Measurements from ENCODE around the gene SHANK1.

SHANK1 gene

GRCh38 chr19:50728084-50728737 is 8.6 kb upstream of the SHANK1 start:
- DNase-seq (ENCODE audit: low spot score): peak; percentile 85

- DNase-seq (ENCODE audit: low spot score): no peak
Measured at GRCh38 chr19:50725911-50726230, 6.3 kb upstream of the SHANK1 start.

GRCh38 chr19:50725218-50725910 is 5.8 kb upstream of the SHANK1 start:
- DNase-seq (ENCODE audit: low spot score): no peak

- peak; percentile 96 for DNase-seq (ENCODE audit: low spot score)
Measured at GRCh38 chr19:50724522-50725217, 5.1 kb upstream of the SHANK1 start.

GRCh38 chr19:50723735-50724521 is 4.3 kb upstream of the SHANK1 start:
- no peak for DNase-seq (ENCODE audit: low spot score)

- DNase-seq (ENCODE audit: low spot score): no peak
Measured at GRCh38 chr19:50723069-50723468, 3.5 kb upstream of the SHANK1 start, which contains the start of gene CLEC11A. TSS of gene CLEC11A (plus strand) at chr19:50723364. CDS start at chr19:50723526, 162 bp downstream.

GRCh38 chr19:50722201-50723013 is 2.8 kb upstream of the SHANK1 start:
- no peak for DNase-seq (ENCODE audit: low spot score)

GRCh38 chr19:50721441-50722137 is 2.0 kb upstream of the SHANK1 start:
- DNase-seq (ENCODE audit: low spot score): no peak

- DNase-seq (ENCODE audit: low spot score): no peak
Measured at GRCh38 chr19:50720921-50721381, 1.3 kb upstream of the SHANK1 start.

- peak; percentile 4 for DNase-seq (ENCODE audit: low spot score)
Measured at GRCh38 chr19:50720181-50720920, 749 bp upstream of the SHANK1 start.

- no peak for DNase-seq (ENCODE audit: low spot score)
Measured at GRCh38 chr19:50719119-50719435, 525 bp downstream of the SHANK1 start.

GRCh38 chr19:50718255-50719118 is 1.1 kb downstream of the SHANK1 start:
- peak; percentile 60 for DNase-seq (ENCODE audit: low spot score)

GRCh38 chr19:50717891-50718254 is 1.7 kb downstream of the SHANK1 start:
- no peak for DNase-seq (ENCODE audit: low spot score)

- no peak for DNase-seq (ENCODE audit: low spot score)
Measured at GRCh38 chr19:50717026-50717723, 2.4 kb downstream of the SHANK1 start.

GRCh38 chr19:50716178-50717025 is 3.2 kb downstream of the SHANK1 start:
- DNase-seq (ENCODE audit: low spot score): no peak

GRCh38 chr19:50713556-50714236 is 5.9 kb downstream of the SHANK1 start:
- DNase-seq (ENCODE audit: low spot score): no peak

- DNase-seq (ENCODE audit: low spot score): no peak
Measured at GRCh38 chr19:50712833-50713232, 6.8 kb downstream of the SHANK1 start.

Measured in iPS-NIHi11 (cell line).